ENCODE data around the gene NTPCR. TPM values are rescaled to one million over a fixed set of nuclear protein-coding genes. Genes with fewer than 3 reads are reported as not detected.

NTPCR gene
- total RNA-seq, 1 donor from 2014 or later: 54.5 TPM

DNA sequence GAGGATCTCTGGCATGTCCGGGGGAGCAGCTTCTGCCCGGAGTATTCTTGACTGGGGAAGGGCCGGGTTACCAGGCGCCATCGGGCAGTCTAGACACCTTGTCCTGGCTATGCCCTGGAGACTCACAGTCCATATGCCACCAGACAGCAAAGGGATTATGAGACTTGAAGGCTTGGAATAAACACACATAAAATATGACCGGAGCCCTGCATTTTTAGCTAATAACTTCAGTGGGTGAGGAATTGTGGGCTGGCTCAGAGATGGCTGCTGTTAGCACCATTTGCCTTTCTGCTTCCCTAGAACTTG lies 15.5 kb downstream of the NTPCR start:
- Histone ChIP-seq H3K4me3 (ENCODE audit: insufficient read depth, low read depth, low read length) (no peak overlapping the region), H2AFZ (ENCODE audit: low read depth, low read length) (no peak overlapping the region), H3K4me2 (ENCODE audit: low read length) (no peak overlapping the region), H3K27me3 (ENCODE audit: insufficient read depth, low read length) (no peaks in the 10 kb centered on the region), H4K20me1 (ENCODE audit: insufficient read depth, low read length) (no peaks in the 10 kb centered on the region), H3K9ac (ENCODE audit: low read length) (no peak overlapping the region), H3K27ac (ENCODE audit: low read depth, low read length) (no peak overlapping the region), H3K9me3 (ENCODE audit: insufficient read depth, low read depth, low read length) (no peaks in the 10 kb centered on the region), H3K4me1 (ENCODE audit: insufficient read depth, low read length) (peaks cover 8% of the 10 kb centered on the region), H3K36me3 (ENCODE audit: insufficient read depth, low read length) (no peaks in the 10 kb centered on the region), H3K79me2 (ENCODE audit: insufficient read depth, low read length) (peaks cover 3% of the 10 kb centered on the region)
- H3K4me1 Mint-ChIP-seq (ENCODE audit: low read depth, unreplicated experiment): peaks cover 13% of the 10 kb centered on the region
- DNase-seq (ENCODE audit: low read depth): no peak
- FAIRE-seq: no peak
- no peaks in the 10 kb centered on the region for H3K9me3 Mint-ChIP-seq (ENCODE audit: unreplicated experiment)
- no peak overlapping the region for H3K27ac Mint-ChIP-seq (ENCODE audit: unreplicated experiment)
- no peak for TF ChIP-seq EZH2 (IDR thresholded peaks at IDR 0.05; ENCODE audit: insufficient read depth, low read length)
- TF ChIP-seq, protein P1, sequence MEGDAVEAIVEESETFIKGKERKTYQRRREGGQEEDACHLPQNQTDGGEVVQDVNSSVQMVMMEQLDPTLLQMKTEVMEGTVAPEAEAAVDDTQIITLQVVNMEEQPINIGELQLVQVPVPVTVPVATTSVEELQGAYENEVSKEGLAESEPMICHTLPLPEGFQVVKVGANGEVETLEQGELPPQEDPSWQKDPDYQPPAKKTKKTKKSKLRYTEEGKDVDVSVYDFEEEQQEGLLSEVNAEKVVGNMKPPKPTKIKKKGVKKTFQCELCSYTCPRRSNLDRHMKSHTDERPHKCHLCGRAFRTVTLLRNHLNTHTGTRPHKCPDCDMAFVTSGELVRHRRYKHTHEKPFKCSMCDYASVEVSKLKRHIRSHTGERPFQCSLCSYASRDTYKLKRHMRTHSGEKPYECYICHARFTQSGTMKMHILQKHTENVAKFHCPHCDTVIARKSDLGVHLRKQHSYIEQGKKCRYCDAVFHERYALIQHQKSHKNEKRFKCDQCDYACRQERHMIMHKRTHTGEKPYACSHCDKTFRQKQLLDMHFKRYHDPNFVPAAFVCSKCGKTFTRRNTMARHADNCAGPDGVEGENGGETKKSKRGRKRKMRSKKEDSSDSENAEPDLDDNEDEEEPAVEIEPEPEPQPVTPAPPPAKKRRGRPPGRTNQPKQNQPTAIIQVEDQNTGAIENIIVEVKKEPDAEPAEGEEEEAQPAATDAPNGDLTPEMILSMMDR (IDR thresholded peaks at IDR 0.05; ENCODE audit: insufficient read depth, low read depth, low read length): no peak
- H3K4me3 Mint-ChIP-seq (ENCODE audit: unreplicated experiment): no peak overlapping the region
- peaks cover 17% of the 10 kb centered on the region for H3K36me3 Mint-ChIP-seq (ENCODE audit: low read depth, unreplicated experiment)
- no peaks in the 10 kb centered on the region for H3K27me3 Mint-ChIP-seq (ENCODE audit: low read depth, unreplicated experiment)

DNA sequence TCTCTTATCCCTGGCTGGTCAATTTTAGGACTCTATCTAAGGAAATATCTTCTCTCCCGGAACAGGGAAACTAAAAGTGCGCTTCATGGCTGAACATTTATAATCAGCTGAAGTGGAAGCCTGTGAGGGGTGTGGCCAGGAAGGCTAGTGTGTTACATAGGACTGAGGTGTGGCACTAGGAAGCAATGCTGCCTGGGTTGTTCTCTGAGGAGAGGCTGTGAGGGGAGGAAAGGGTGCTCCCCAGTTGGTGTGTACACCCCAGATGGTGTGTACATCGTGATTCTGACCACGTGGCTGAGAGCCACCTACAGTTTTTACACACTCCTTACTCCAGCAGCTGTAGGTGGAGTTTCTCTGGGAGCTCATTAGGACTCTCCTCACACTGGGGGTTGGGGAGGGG lies 16.3 kb downstream of the NTPCR start:
- no peak overlapping the region for H3K27ac ChIP-seq (ENCODE audit: low read depth, low read length)
- no peaks in the 10 kb centered on the region for H3K27me3 Mint-ChIP-seq (ENCODE audit: low read depth, unreplicated experiment)
- H4K20me1 ChIP-seq (ENCODE audit: insufficient read depth, low read length): no peaks in the 10 kb centered on the region
- H2AFZ ChIP-seq (ENCODE audit: low read depth, low read length): no peak overlapping the region
- no peak overlapping the region for H3K27ac Mint-ChIP-seq (ENCODE audit: unreplicated experiment)
- no peak overlapping the region for H3K4me3 Mint-ChIP-seq (ENCODE audit: unreplicated experiment)
- no peak overlapping the region for H3K4me2 ChIP-seq (ENCODE audit: low read length)
- FAIRE-seq (no peak), DNase-seq (ENCODE audit: low read depth) (no peak)
- H3K9me3 ChIP-seq (ENCODE audit: insufficient read depth, low read depth, low read length): no peaks in the 10 kb centered on the region
- H3K36me3 Mint-ChIP-seq (ENCODE audit: low read depth, unreplicated experiment): peaks cover 25% of the 10 kb centered on the region
- TF ChIP-seq, protein P1 (IDR thresholded peaks at IDR 0.05; ENCODE audit: insufficient read depth, low read depth, low read length): no peak
- no peak for TF ChIP-seq EZH2 (IDR thresholded peaks at IDR 0.05; ENCODE audit: insufficient read depth, low read length)
- H3K4me3 ChIP-seq (ENCODE audit: insufficient read depth, low read depth, low read length): no peak overlapping the region
- H3K9me3 Mint-ChIP-seq (ENCODE audit: unreplicated experiment): no peaks in the 10 kb centered on the region
- peaks cover 8% of the 10 kb centered on the region for H3K4me1 ChIP-seq (ENCODE audit: insufficient read depth, low read length)
- no peaks in the 10 kb centered on the region for H3K27me3 ChIP-seq (ENCODE audit: insufficient read depth, low read length)
- H3K79me2 ChIP-seq (ENCODE audit: insufficient read depth, low read length): peaks cover 3% of the 10 kb centered on the region
- H3K9ac ChIP-seq (ENCODE audit: low read length): no peak overlapping the region
- H3K4me1 Mint-ChIP-seq (ENCODE audit: low read depth, unreplicated experiment): peaks cover 13% of the 10 kb centered on the region
- no peaks in the 10 kb centered on the region for H3K36me3 ChIP-seq (ENCODE audit: insufficient read depth, low read length)

DNA sequence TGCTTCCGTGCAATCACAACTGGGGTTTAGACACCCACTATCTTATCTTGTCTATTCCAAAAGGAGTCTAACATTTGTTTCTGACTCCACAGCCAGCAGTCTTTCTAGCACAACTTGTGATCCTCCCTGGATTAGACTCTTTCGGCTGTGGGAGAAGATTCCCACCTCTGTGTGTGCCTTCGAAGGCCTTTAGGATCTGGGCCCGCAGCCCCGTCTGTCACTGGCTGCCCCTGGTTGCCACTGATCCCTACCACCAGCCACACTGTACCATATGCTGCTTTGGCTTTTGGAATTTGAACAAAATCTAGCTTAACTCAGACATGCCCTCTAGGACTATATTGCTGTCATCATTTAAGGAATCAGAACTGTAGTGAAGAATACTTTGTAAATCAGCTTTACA lies 18.0 kb downstream of the NTPCR start:
- Histone ChIP-seq H3K4me2 (ENCODE audit: low read length) (no peak overlapping the region), H3K79me2 (ENCODE audit: insufficient read depth, low read length) (peaks cover 3% of the 10 kb centered on the region), H3K27me3 (ENCODE audit: insufficient read depth, low read length) (no peaks in the 10 kb centered on the region), H3K4me3 (ENCODE audit: insufficient read depth, low read depth, low read length) (no peak overlapping the region), H3K27ac (ENCODE audit: low read depth, low read length) (no peak overlapping the region), H3K9me3 (ENCODE audit: insufficient read depth, low read depth, low read length) (no peaks in the 10 kb centered on the region), H4K20me1 (ENCODE audit: insufficient read depth, low read length) (no peaks in the 10 kb centered on the region), H3K36me3 (ENCODE audit: insufficient read depth, low read length) (no peaks in the 10 kb centered on the region), H3K9ac (ENCODE audit: low read length) (no peak overlapping the region), H3K4me1 (ENCODE audit: insufficient read depth, low read length) (no peaks in the 10 kb centered on the region), H2AFZ (ENCODE audit: low read depth, low read length) (no peak overlapping the region)
- Mint-ChIP-seq H3K27ac (ENCODE audit: unreplicated experiment) (no peak overlapping the region), H3K4me3 (ENCODE audit: unreplicated experiment) (no peak overlapping the region), H3K36me3 (ENCODE audit: low read depth, unreplicated experiment) (peaks cover 36% of the 10 kb centered on the region), H3K9me3 (ENCODE audit: unreplicated experiment) (peaks cover 6% of the 10 kb centered on the region), H3K4me1 (ENCODE audit: low read depth, unreplicated experiment) (peaks cover 4% of the 10 kb centered on the region), H3K27me3 (ENCODE audit: low read depth, unreplicated experiment) (no peaks in the 10 kb centered on the region)
- no peak for DNase-seq (ENCODE audit: low read depth)
- FAIRE-seq: no peak
- TF ChIP-seq, protein P1 (IDR thresholded peaks at IDR 0.05; ENCODE audit: insufficient read depth, low read depth, low read length): no peak
- TF ChIP-seq EZH2 (IDR thresholded peaks at IDR 0.05; ENCODE audit: insufficient read depth, low read length): no peak
